ENCODE measurements around the gene TAS2R7. TPM values are rescaled to one million over a fixed set of nuclear protein-coding genes. Genes with fewer than 3 reads are reported as not detected.

TAS2R7 gene, protein sequence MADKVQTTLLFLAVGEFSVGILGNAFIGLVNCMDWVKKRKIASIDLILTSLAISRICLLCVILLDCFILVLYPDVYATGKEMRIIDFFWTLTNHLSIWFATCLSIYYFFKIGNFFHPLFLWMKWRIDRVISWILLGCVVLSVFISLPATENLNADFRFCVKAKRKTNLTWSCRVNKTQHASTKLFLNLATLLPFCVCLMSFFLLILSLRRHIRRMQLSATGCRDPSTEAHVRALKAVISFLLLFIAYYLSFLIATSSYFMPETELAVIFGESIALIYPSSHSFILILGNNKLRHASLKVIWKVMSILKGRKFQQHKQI
- total RNA-seq (under 1 TPM in 1 of 9 donors, not detected in 8; 0.22 TPM), polyA plus RNA-seq (not detected)
- long read RNA-seq, donor 1 = 0 reads
- long read RNA-seq, donor 2 = 0 reads
- long read RNA-seq, donor 3 = 0 reads
- long read RNA-seq, donor 4 = 0 reads
- long read RNA-seq, donor 5 = 0 reads
- long read RNA-seq, donor 6 = 0 reads
- long read RNA-seq, donor 7 = 0 reads
- long read RNA-seq, donor 8 = 0 reads
- long read RNA-seq, donor 9 = 0 reads
- long read RNA-seq, donor 10 = 0 reads

GRCh38 chr12:10802587-10802986 lies at the start of gene TAS2R7:
Gene TAS2R7 (minus strand): TSS chr12:10802627. CDS start chr12:10802570, 57 bp downstream.
- no peak for DNase-seq
- Histone ChIP-seq H3K27ac (no peak within 1 kb of the TSS), H3K27me3 (peaks cover 7% of the 10 kb centered on the region), H3K4me3 (no peak within 1 kb of the TSS), H3K9me3 (replicated peaks in 1 of 3) (no peaks in the 10 kb centered on the region), H3K4me1 (replicated peaks in 1 of 2) (no peaks in the 10 kb centered on the region), H3K36me3 (replicated peaks in 1 of 2) (no peaks in the 10 kb centered on the region)
- no peak for TF ChIP-seq POLR2A (IDR thresholded peaks at IDR 0.05)
- TF ChIP-seq, protein P1, sequence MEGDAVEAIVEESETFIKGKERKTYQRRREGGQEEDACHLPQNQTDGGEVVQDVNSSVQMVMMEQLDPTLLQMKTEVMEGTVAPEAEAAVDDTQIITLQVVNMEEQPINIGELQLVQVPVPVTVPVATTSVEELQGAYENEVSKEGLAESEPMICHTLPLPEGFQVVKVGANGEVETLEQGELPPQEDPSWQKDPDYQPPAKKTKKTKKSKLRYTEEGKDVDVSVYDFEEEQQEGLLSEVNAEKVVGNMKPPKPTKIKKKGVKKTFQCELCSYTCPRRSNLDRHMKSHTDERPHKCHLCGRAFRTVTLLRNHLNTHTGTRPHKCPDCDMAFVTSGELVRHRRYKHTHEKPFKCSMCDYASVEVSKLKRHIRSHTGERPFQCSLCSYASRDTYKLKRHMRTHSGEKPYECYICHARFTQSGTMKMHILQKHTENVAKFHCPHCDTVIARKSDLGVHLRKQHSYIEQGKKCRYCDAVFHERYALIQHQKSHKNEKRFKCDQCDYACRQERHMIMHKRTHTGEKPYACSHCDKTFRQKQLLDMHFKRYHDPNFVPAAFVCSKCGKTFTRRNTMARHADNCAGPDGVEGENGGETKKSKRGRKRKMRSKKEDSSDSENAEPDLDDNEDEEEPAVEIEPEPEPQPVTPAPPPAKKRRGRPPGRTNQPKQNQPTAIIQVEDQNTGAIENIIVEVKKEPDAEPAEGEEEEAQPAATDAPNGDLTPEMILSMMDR (IDR thresholded peaks at IDR 0.05) = no peak
- intact Hi-C loops (cut with DNase I) = no loop called here
- 56 to 65% (median 60%) methylated on average over 4 of the region's 4 CpGs for WGBS, 4 donors

- H3K4me1 ChIP-seq (replicated peaks in 1 of 2) = no peaks in the 10 kb centered on the region
- intact Hi-C loops (cut with DNase I) = no loop called here
- H3K9me3 ChIP-seq (replicated peaks in 1 of 3) = no peaks in the 10 kb centered on the region
- H3K27ac ChIP-seq = no peak overlapping the region
- no peaks in the 10 kb centered on the region for H3K27me3 ChIP-seq
- H3K36me3 ChIP-seq (replicated peaks in 1 of 2) = no peaks in the 10 kb centered on the region
- H3K4me3 ChIP-seq = no peak overlapping the region
- no peak for DNase-seq
- TF ChIP-seq, protein P1 (IDR thresholded peaks at IDR 0.05) = no peak
- TF ChIP-seq POLR2A (IDR thresholded peaks at IDR 0.05) = no peak
- 95 to 98% (median 96%) methylated on average over 4 of the region's 4 CpGs for WGBS, 4 donors
These were observed 48.9 kb upstream of the TAS2R7 start for GRCh38 chr12:10851243-10851858.

- no peak for TF ChIP-seq POLR2A (IDR thresholded peaks at IDR 0.05)
- TF ChIP-seq, protein P1 (IDR thresholded peaks at IDR 0.05) = no peak
- intact Hi-C loops (cut with DNase I) = no loop called here
- 90 to 93% (median 91%) methylated on average over 4 of the region's 4 CpGs for WGBS, 4 donors
- no peaks in the 10 kb centered on the region for H3K36me3 ChIP-seq (replicated peaks in 1 of 2)
- no peaks in the 10 kb centered on the region for H3K4me1 ChIP-seq (replicated peaks in 1 of 2)
- H3K27me3 ChIP-seq = no peaks in the 10 kb centered on the region
- DNase-seq = no peak
- no peak within 1 kb of the TSS for H3K4me3 ChIP-seq
- no peak within 1 kb of the TSS for H3K27ac ChIP-seq
- H3K9me3 ChIP-seq (replicated peaks in 1 of 3) = no peaks in the 10 kb centered on the region
These were observed 47.0 kb upstream of the TAS2R7 start, which contains the start of gene PRR4 for GRCh38 chr12:10849425-10849878. Gene PRR4 (minus strand): TSS chr12:10849475. CDS start chr12:10849437, 38 bp downstream.

DNA sequence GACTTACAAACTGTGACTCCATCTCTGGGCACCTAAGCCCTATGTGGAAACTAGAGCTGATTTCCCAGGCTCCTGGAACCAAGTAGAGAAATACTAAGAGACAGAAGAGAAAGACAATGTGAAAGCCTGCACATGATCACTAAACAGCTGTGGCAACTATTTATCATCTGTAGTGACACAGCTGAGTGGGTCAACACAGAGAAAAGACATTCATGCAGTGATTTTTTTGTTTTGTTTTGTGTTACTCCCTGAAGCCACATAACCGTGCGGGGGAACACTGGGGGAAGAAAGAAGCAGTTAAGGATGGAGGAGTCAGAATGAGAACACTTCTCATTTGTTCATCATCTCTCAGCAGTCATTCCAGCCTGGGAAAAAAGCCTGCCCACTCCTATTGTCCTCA lies 45.3 kb upstream of the TAS2R7 start:
- H3K27me3 ChIP-seq = no peaks in the 10 kb centered on the region
- no peaks in the 10 kb centered on the region for H3K36me3 ChIP-seq (replicated peaks in 1 of 2)
- DNase-seq = no peak
- H3K27ac ChIP-seq = no peak overlapping the region
- intact Hi-C loops (cut with DNase I) = no loop called here
- TF ChIP-seq, protein P1 (IDR thresholded peaks at IDR 0.05) = no peak
- TF ChIP-seq POLR2A (IDR thresholded peaks at IDR 0.05) = no peak
- no peak overlapping the region for H3K4me3 ChIP-seq
- no peaks in the 10 kb centered on the region for H3K4me1 ChIP-seq (replicated peaks in 1 of 2)
- 18 to 37% (median 29%) methylated on average over 2 of the region's 2 CpGs for WGBS, 4 donors
- no peaks in the 10 kb centered on the region for H3K9me3 ChIP-seq (replicated peaks in 1 of 3)
